KBM-7 (cell line): ENCODE measurements around the gene KRTAP9-3.
"Not testable (repeated sequence)": the region's sequence is repeated elsewhere in the genome, so short reads cannot be mapped to it uniquely, and the experiment has no call there.

Experiments
- DNase-seq: peaks from one replicate; pipeline ENCODE4 v3.0.0-alpha.2; 2015
- in situ Hi-C: fragments of 300-500 bp; cut with MboI; formaldehyde crosslinking; loops from 2 replicates; pipeline ENCODE4 v1.14.3; 2020; ENCODE audit warnings: low sequenced_read_pairs, low pct_unique_long_range_greater_than_20kb, mixed read lengths

Gene KRTAP9-3

GRCh38 chr17:41246995-41247787 is 14.9 kb downstream of the KRTAP9-3 start:
- in situ Hi-C loops, DNase-seq: not testable (repeated sequence)

GRCh38 chr17:41249637-41250240 is 17.5 kb downstream of the KRTAP9-3 start, which contains the start of gene KRTAP9-4:
KRTAP9-4 (plus strand) TSS chr17:41249687; CDS start chr17:41249721, 34 bp downstream.
- DNase-seq, in situ Hi-C loops: not testable (repeated sequence)

GRCh38 chr17:41251261-41251660 is 19.0 kb downstream of the KRTAP9-3 start:
- in situ Hi-C loops: no loop called here
- no peak for DNase-seq

GRCh38 chr17:41254861-41255260 is 22.6 kb downstream of the KRTAP9-3 start:
- DNase-seq: no peak
- in situ Hi-C loops: no loop called here

GRCh38 chr17:41255381-41256290 is 23.4 kb downstream of the KRTAP9-3 start, which contains the start of gene KRTAP9-9:
KRTAP9-9 (plus strand) TSS chr17:41255384.
- DNase-seq, in situ Hi-C loops: not testable (repeated sequence)

- DNase-seq: no peak
- in situ Hi-C loops: no loop called here
Observed at GRCh38 chr17:41256291-41256685, 24.0 kb downstream of the KRTAP9-3 start.

GRCh38 chr17:41258406-41258805 is 26.2 kb downstream of the KRTAP9-3 start:
- in situ Hi-C loops: no loop called here
- DNase-seq: no peak

GRCh38 chr17:41263212-41263611 is 31.0 kb downstream of the KRTAP9-3 start:
- in situ Hi-C loops: no loop called here
- DNase-seq: no peak

GRCh38 chr17:41264599-41264998 is 32.4 kb downstream of the KRTAP9-3 start:
- no peak for DNase-seq
- in situ Hi-C loops: no loop called here

GRCh38 chr17:41265078-41265477 is 32.8 kb downstream of the KRTAP9-3 start, which contains the start of gene KRTAP9-6:
KRTAP9-6 (plus strand) TSS chr17:41265378; CDS start chr17:41265378, 0 bp downstream.
- no peak for DNase-seq
- in situ Hi-C loops: no loop called here

GRCh38 chr17:41267711-41268110 is 35.5 kb downstream of the KRTAP9-3 start:
- in situ Hi-C loops: no loop called here
- DNase-seq: no peak

GRCh38 chr17:41271323-41271722 is 39.1 kb downstream of the KRTAP9-3 start:
- DNase-seq, in situ Hi-C loops: not testable (repeated sequence)

- no peak for DNase-seq
- in situ Hi-C loops: no loop called here
Observed at GRCh38 chr17:41271858-41272257, 39.6 kb downstream of the KRTAP9-3 start.

- DNase-seq, in situ Hi-C loops: not testable (repeated sequence)
Observed at GRCh38 chr17:41275648-41276190, 43.5 kb downstream of the KRTAP9-3 start, which contains the start of gene KRTAP9-7. KRTAP9-7 (plus strand) TSS chr17:41275698; CDS start chr17:41275698, 0 bp downstream.

GRCh38 chr17:41278176-41278955 is 46.1 kb downstream of the KRTAP9-3 start:
- in situ Hi-C loops: no loop called here
- DNase-seq: no peak
